HepG2 (cell line): ENCODE results near the gene RAP1A. TPM values are rescaled to one million over a fixed set of nuclear protein-coding genes. Genes with fewer than 3 reads are reported as not detected.

Experiments used
- ATAC-seq: fragments of 200-7000 bp; cut with Tn5 transposase; 3 replicates; pipeline ENCODE4 v1.9.1; 2020; ENCODE audit warnings: mild to moderate bottlenecking, moderate library complexity
- BruUV-seq: library from RNA; stranded (reverse); fragments of 400-500 nt; replicated peaks from 2 replicates; lab custom pipeline; 2021; lab: Mats Ljungman, UMichigan
- CTCF ChIA-PET: fragments of 300-600 bp; formaldehyde crosslinking; extraction: SDS; loops from one replicate; lab custom pipeline; 2021; ENCODE audit warnings: low total read pairs, inconsistent platforms, low intra/inter-chr PET ratio; lab: Yijun Ruan, JAX
- POLR2A ChIA-PET: fragments of 350-600 bp; sonication (Branson Sonifier 250); formaldehyde crosslinking; loops from one replicate; lab custom pipeline; 2020; ENCODE audit warnings: antibody characterized with exemption, inconsistent platforms; lab: Yijun Ruan, JAX
- DNase-seq: peaks from one replicate; pipeline ENCODE4 v3.0.0-alpha.2; 2015; ENCODE audit warnings: low spot score
- FAIRE-seq: peaks from 3 replicates; lab custom pipeline; 2011; peaks lifted over from hg19 to GRCh38; lab: Jason Lieb, UNC
- H2AFZ ChIP-seq: one replicate; pipeline ENCODE4 v1.6.1; 2011; ENCODE audit warnings: low read length, inconsistent platforms
- H3K27ac ChIP-seq: fragments of 300-600 bp; 3 replicates; pipeline ENCODE4 v1.8.0; 2011; ENCODE audit warnings: mixed run types, mild to moderate bottlenecking, mixed read lengths, low read length, inconsistent platforms; ENCODE audit not compliant: insufficient read depth; ENCODE audit errors: extremely low read length
- H3K27me3 ChIP-seq, 2 experiments: fragments of 200-600 bp in 1 of 2; 2 replicates in 1 of 2; 3 replicates in 1 of 2; pipeline versions ENCODE4 v1.6.0 to v1.8.0; 2011; ENCODE audit warnings: low read length in 2 of 2, mild to moderate bottlenecking in 2 of 2, moderate library complexity in 2 of 2, inconsistent platforms in 1 of 2; ENCODE audit not compliant: insufficient read depth in 2 of 2, control insufficient read depth in 1 of 2
- H3K36me3 ChIP-seq, 2 experiments: fragments of 200-600 bp in 1 of 2; replicated peaks in 1 of 2; 2 replicates in 1 of 2; 3 replicates in 1 of 2; pipeline versions ENCODE4 v1.5.1 to v1.8.0; 2011; ENCODE audit warnings: low read length in 2 of 2, inconsistent platforms in 1 of 2; ENCODE audit not compliant: insufficient read depth in 2 of 2, control insufficient read depth in 1 of 2
- H3K4me1 ChIP-seq: 2 replicates; pipeline ENCODE4 v1.5.1; 2012; ENCODE audit warnings: low read length, inconsistent platforms; ENCODE audit not compliant: insufficient read depth
- H3K4me2 ChIP-seq: 2 replicates; pipeline ENCODE4 v1.6.0; 2011; ENCODE audit warnings: low read depth, low read length, inconsistent platforms
- H3K4me3 ChIP-seq, 3 experiments: fragments of 200-600 bp in 1 of 3; sonication (generic), shearing (Covaris generic) in 1 of 3; replicated peaks in 1 of 3; 2 replicates each; pipeline ENCODE4 v1.5.1; 2011 to 2016; ENCODE audit warnings: low read length in 3 of 3, inconsistent platforms in 2 of 3, low read depth in 2 of 3, mild to moderate bottlenecking in 2 of 3, control low read depth in 1 of 3, mixed read lengths in 1 of 3; ENCODE audit not compliant: insufficient read depth in 1 of 3
- H3K79me2 ChIP-seq: one replicate; pipeline ENCODE4 v1.6.1; 2011; ENCODE audit warnings: low read length, inconsistent platforms; ENCODE audit not compliant: insufficient read depth
- H3K9ac ChIP-seq: 2 replicates; pipeline ENCODE4 v1.6.0; 2011; ENCODE audit warnings: mild to moderate bottlenecking, low read depth, low read length, inconsistent platforms; ENCODE audit not compliant: insufficient read depth
- H3K9me3 ChIP-seq: 2 replicates; pipeline ENCODE4 v1.5.1; 2012; ENCODE audit warnings: mild to moderate bottlenecking, low read length
- H4K20me1 ChIP-seq: 2 replicates; pipeline ENCODE4 v1.6.0; 2011; ENCODE audit warnings: inconsistent platforms, mild to moderate bottlenecking, low read length, moderate library complexity; ENCODE audit not compliant: insufficient read depth
- FOXK2 ChIP-seq: fragments of 450-650 bp; IDR thresholded peaks from 2 replicates; pipeline ENCODE4 v1.6.1; 2016
- HIVEP1 ChIP-seq: sonication (generic); formaldehyde crosslinking; IDR thresholded peaks from 2 replicates; pipeline ENCODE4 v1.4.0; 2020; ENCODE audit warnings: mild to moderate bottlenecking, missing genetic modification reagents
- ZNF121 ChIP-seq: sonication (generic); formaldehyde crosslinking; IDR thresholded peaks from 2 replicates; pipeline ENCODE4 v1.5.0; 2020; ENCODE audit warnings: mild to moderate bottlenecking, missing genetic modification reagents
- ZNF143 ChIP-seq: sonication (generic); formaldehyde crosslinking; IDR thresholded peaks from 2 replicates; pipeline ENCODE4 v1.4.0; 2020; ENCODE audit warnings: missing genetic modification reagents
- ZSCAN20 ChIP-seq: sonication (generic); formaldehyde crosslinking; IDR thresholded peaks from 2 replicates; pipeline ENCODE4 v1.4.0; 2020; ENCODE audit warnings: missing genetic modification reagents, mild to moderate bottlenecking, borderline replicate concordance
- WGBS: methylation state at CpG from one replicate; pipeline ENCODE4 v1.1.6; 2017; ENCODE audit warnings: low lambda C conversion rate; 5-methylcytosine and 5-hydroxymethylcytosine counted together
- in situ Hi-C: cut with HindIII; loops from 2 replicates; pipeline ENCODE4 v1.10.0; 2017; ENCODE audit warnings: low pct_unique_long_range_greater_than_20kb; ENCODE audit not compliant: extremely low pct_ligation_motif_present
- intact Hi-C: fragments of 100-400 bp; cut with micrococcal nuclease; formaldehyde crosslinking; loops from one replicate; pipeline ENCODE4 v1.10.0; 2022; ENCODE audit not compliant: unreplicated experiment
- polyA plus RNA-seq, 8 experiments: library from polyadenylated mRNA; depleted of rRNA in 3 of 8; stranded (reverse) in 7 of 8; unstranded in 1 of 8; fragments of >200 nt; fragmentation: Illumina TruSeq in 4 of 8; extraction: Trizol in 4 of 8; gene quantifications; 2 replicates each; pipeline versions ENCODE4 v1.2.1 to v1.2.3, GENCODE V29; 2011 to 2016; ENCODE audit warnings: low read depth in 4 of 8, missing spikeins in 1 of 8, mixed read lengths in 1 of 8; ENCODE audit not compliant: insufficient read depth in 1 of 8
- total RNA-seq, 5 experiments: library from RNA; depleted of rRNA; stranded (reverse); fragments of >200 nt; fragmentation: Illumina TruSeq; extraction: Trizol; gene quantifications; 2 replicates each; pipeline ENCODE4 v1.2.3, GENCODE V29; 2016; ENCODE audit warnings: low read depth in 1 of 5
- TF ChIP-seq, protein P1 (sequence below): sonication (generic); formaldehyde crosslinking; IDR thresholded peaks from 2 replicates; pipeline ENCODE4 v1.8.0; 2022; ENCODE audit warnings: low read depth, missing genetic modification reagents
- TF ChIP-seq, protein P2 (sequence below): sonication (generic); formaldehyde crosslinking; IDR thresholded peaks from 2 replicates; pipeline ENCODE4 v1.5.0; 2020; ENCODE audit warnings: missing genetic modification reagents
- TF ChIP-seq, protein P3 (sequence below): IDR thresholded peaks from 2 replicates; pipeline ENCODE4 v1.6.1; 2018; ENCODE audit warnings: missing genetic modification reagents

RAP1A gene
- total and polyA plus RNA-seq, 2 of the 13 experiments (the other 11 are each of a cell fraction or from before 2014, with no cell fraction given): 19.0 to 20.7 TPM

DNA sequence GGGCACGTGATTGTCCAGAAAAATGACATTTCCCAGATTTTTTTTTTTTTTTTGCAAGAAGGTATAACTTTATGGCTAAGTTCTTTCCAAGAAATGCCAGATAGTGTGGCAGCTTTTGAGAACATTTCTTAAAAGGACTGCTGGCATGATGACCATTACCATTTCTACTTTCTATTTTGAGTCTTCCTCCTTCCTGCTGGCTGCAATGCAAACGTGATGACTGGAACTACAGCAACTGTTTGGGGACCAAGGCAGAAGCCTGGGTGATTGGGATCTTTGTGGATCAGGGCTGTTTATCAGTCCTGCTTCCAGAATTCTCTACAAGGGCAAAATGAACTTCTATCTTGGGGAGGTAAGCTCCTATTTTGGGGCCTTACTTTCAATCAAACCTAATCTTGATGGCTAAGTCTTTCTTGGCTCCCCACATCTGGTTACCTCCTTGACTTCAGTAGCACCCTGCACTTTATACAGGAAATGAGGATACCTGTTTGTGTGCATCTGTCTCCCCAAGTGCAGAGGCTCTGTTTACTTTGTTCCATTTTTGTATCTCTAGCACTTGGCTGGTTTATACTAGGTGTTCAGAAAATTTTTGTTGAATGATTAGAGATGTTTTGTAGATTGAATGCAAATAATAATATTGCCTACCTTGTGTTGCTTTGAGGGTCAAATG lies 132.5 kb downstream of the RAP1A start:
- DNase-seq: no peak
- in situ Hi-C loops: no loop called here
- Histone ChIP-seq H3K9me3 (no peaks in the 10 kb centered on the region), H3K27me3 (no peaks in the 10 kb centered on the region; a peak in 1 of 5 replicates), H3K79me2 (peaks cover 9% of the 10 kb centered on the region), H3K4me3 (no peak overlapping the region), H3K4me2 (no peak overlapping the region), H3K4me1 (peaks cover 37% of the 10 kb centered on the region)
- no peak for FAIRE-seq
- POLR2A ChIA-PET: no interaction called here
- 38% methylated on average over 2 of the region's 2 CpGs for WGBS
- TF ChIP-seq, protein P1, sequence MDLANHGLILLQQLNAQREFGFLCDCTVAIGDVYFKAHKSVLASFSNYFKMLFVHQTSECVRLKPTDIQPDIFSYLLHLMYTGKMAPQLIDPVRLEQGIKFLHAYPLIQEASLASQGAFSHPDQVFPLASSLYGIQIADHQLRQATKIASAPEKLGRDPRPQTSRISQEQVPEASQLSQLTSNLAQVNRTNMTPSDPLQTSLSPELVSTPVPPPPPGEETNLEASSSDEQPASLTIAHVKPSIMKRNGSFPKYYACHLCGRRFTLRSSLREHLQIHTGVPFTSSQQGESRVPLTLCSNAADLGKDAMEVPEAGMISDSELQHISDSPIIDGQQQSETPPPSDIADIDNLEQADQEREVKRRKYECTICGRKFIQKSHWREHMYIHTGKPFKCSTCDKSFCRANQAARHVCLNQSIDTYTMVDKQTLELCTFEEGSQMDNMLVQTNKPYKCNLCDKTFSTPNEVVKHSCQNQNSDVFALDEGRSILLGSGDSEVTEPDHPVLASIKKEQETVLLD (CRISPR knock-in tag): no peak
- TF ChIP-seq, protein P2, sequence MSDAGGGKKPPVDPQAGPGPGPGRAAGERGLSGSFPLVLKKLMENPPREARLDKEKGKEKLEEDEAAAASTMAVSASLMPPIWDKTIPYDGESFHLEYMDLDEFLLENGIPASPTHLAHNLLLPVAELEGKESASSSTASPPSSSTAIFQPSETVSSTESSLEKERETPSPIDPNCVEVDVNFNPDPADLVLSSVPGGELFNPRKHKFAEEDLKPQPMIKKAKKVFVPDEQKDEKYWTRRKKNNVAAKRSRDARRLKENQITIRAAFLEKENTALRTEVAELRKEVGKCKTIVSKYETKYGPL (CRISPR knock-in tag): no peak
- TF ChIP-seq, protein P3, sequence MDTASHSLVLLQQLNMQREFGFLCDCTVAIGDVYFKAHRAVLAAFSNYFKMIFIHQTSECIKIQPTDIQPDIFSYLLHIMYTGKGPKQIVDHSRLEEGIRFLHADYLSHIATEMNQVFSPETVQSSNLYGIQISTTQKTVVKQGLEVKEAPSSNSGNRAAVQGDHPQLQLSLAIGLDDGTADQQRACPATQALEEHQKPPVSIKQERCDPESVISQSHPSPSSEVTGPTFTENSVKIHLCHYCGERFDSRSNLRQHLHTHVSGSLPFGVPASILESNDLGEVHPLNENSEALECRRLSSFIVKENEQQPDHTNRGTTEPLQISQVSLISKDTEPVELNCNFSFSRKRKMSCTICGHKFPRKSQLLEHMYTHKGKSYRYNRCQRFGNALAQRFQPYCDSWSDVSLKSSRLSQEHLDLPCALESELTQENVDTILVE (CRISPR knock-in tag): no peak
- TF ChIP-seq ZNF143 (CRISPR knock-in tag) (no peak), HIVEP1 (no peak), ZNF121 (CRISPR knock-in tag) (no peak), FOXK2 (no peak), ZSCAN20 (CRISPR knock-in tag) (no peak)
- TF ChIP-seq, all 625 proteins: peak for 0
- Histone ChIP-seq H3K36me3 (no peaks in the 10 kb centered on the region), H2AFZ (no peak overlapping the region), H3K27ac (no peak overlapping the region), H4K20me1 (no peaks in the 10 kb centered on the region; the same call in 1 of the 2 replicates), H3K9ac (no peak overlapping the region)
- intact Hi-C loops: no loop called here
- ATAC-seq: no peak
- CTCF ChIA-PET: no interaction called here
- no TSS peak for BruUV-seq
